HCT116 (cell line): ENCODE data around the gene ACP6. TPM values are rescaled to one million over a fixed set of nuclear protein-coding genes. Genes with fewer than 3 reads are reported as not detected.

ENCODE experiments used
- ATAC-seq: fragments of 200-7000 bp; cut with Tn5 transposase; 2 replicates; pipeline ENCODE4 v1.9.1; 2020; ENCODE audit warnings: mild to moderate bottlenecking, moderate library complexity
- BruUV-seq: library from RNA; stranded (reverse); fragments of 400-500 nt; replicated peaks from 2 replicates; lab custom pipeline; 2021; lab: Mats Ljungman, UMichigan
- CTCF ChIA-PET: fragments of 300-600 bp; sonication (Branson Sonifier 250); formaldehyde crosslinking; loops from one replicate; lab custom pipeline; 2021; ENCODE audit warnings: antibody characterized with exemption; lab: Charles Lee
- POLR2A ChIA-PET: fragments of 300-600, 350-600 bp; sonication (Branson Sonifier 250); formaldehyde crosslinking; loops from one replicate; lab custom pipeline; 2021; ENCODE audit warnings: antibody characterized with exemption; lab: Charles Lee
- RAD21 ChIA-PET, 2 experiments: fragments of 300-600 bp; sonication (Branson Sonifier 250); formaldehyde crosslinking; loops; one replicate each; lab custom pipeline; 2023; ENCODE audit warnings: low total read pairs in 2 of 2; ENCODE audit not compliant: uncharacterized antibody in 2 of 2, unreplicated experiment in 2 of 2, low non-redundant PET in 1 of 2; lab: Charles Lee
- DNase-seq: peaks from one replicate; pipeline ENCODE4 v3.0.0-alpha.2; 2010; ENCODE audit warnings: low read depth, low spot score
- H2AFZ ChIP-seq: fragments of 200-600 bp; shearing (Covaris generic), sonication (generic); 2 replicates; pipeline ENCODE4 v1.6.1; 2017; ENCODE audit warnings: low read depth, mixed run types, mixed read lengths, antibody characterized with exemption, low read length; ENCODE audit not compliant: poor library complexity, severe bottlenecking
- H3K27ac ChIP-seq: 2 replicates; pipeline ENCODE4 v1.5.1; 2012; ENCODE audit warnings: low read depth, low read length
- H3K27me3 ChIP-seq: fragments of 200-600 bp; sonication (generic); 2 replicates; pipeline ENCODE4 v1.6.1; 2016; ENCODE audit warnings: mixed run types, low read length, mixed read lengths; ENCODE audit not compliant: insufficient read depth
- H3K36me3 ChIP-seq, 2 experiments: fragments of 200-500 bp in 1 of 2; fragments of 200-600 bp in 1 of 2; sonication (Bioruptor generic) in 1 of 2; sonication (generic) in 1 of 2; 2 replicates each; pipeline versions ENCODE4 v1.5.1 to v1.6.1; 2014 to 2016; ENCODE audit warnings: low read length in 2 of 2, inconsistent platforms in 1 of 2, mixed read lengths in 1 of 2, mixed run types in 1 of 2; ENCODE audit not compliant: insufficient read depth in 2 of 2, control insufficient read depth in 1 of 2
- H3K4me1 ChIP-seq, 2 experiments: fragments of 200-600 bp in 1 of 2; sonication (generic) in 1 of 2; 2 replicates each; pipeline versions ENCODE4 v1.5.1 to v1.6.1; 2012 to 2017; ENCODE audit warnings: low read length in 2 of 2, inconsistent platforms in 1 of 2, mild to moderate bottlenecking in 1 of 2, mixed read lengths in 1 of 2, mixed run types in 1 of 2, moderate library complexity in 1 of 2; ENCODE audit not compliant: insufficient read depth in 2 of 2, control insufficient read depth in 1 of 2
- H3K4me2 ChIP-seq: fragments of 200-600 bp; sonication (generic); 2 replicates; pipeline ENCODE4 v1.6.1; 2017; ENCODE audit warnings: mixed run types, low read length, mixed read lengths
- H3K4me3 ChIP-seq, 2 experiments: fragments of 200-600 bp in 1 of 2; sonication (generic) in 1 of 2; replicated peaks in 1 of 2; 2 replicates each; pipeline ENCODE4 v1.5.1; 2011 to 2016; ENCODE audit warnings: low read length in 2 of 2, control low read depth in 1 of 2, low read depth in 1 of 2, mild to moderate bottlenecking in 1 of 2, mixed read lengths in 1 of 2, mixed run types in 1 of 2
- H3K79me2 ChIP-seq: fragments of 200-600 bp; sonication (generic); 2 replicates; pipeline ENCODE4 v1.6.1; 2017; ENCODE audit warnings: mild to moderate bottlenecking, mixed run types, low read length, moderate library complexity, mixed read lengths; ENCODE audit not compliant: insufficient read depth
- H3K9ac ChIP-seq: fragments of 200-600 bp; sonication (generic); 2 replicates; pipeline ENCODE4 v1.6.1; 2016; ENCODE audit warnings: low read length, mixed read lengths
- H3K9me2 ChIP-seq: fragments of 200-600 bp; sonication (generic), shearing (Covaris generic); 2 replicates; pipeline ENCODE4 v1.6.1; 2017; ENCODE audit warnings: mixed run types, mild to moderate bottlenecking, moderate library complexity; ENCODE audit not compliant: insufficient read depth
- H3K9me3 ChIP-seq, 2 experiments: fragments of 200-500 bp in 1 of 2; fragments of 200-600 bp in 1 of 2; sonication (Bioruptor generic) in 1 of 2; sonication (generic) in 1 of 2; 2 replicates each; pipeline ENCODE4 v1.6.1; 2014 to 2017; ENCODE audit warnings: low read length in 2 of 2, mixed read lengths in 2 of 2, inconsistent platforms in 1 of 2, low read depth in 1 of 2, mild to moderate bottlenecking in 1 of 2, mixed run types in 1 of 2, moderate library complexity in 1 of 2; ENCODE audit not compliant: control insufficient read depth in 1 of 2, insufficient read depth in 1 of 2
- H4K20me1 ChIP-seq: fragments of 200-600 bp; sonication (generic), shearing (Covaris generic); 2 replicates; pipeline ENCODE4 v1.6.1; 2017; ENCODE audit warnings: mixed run types, mild to moderate bottlenecking, moderate library complexity; ENCODE audit not compliant: insufficient read depth
- CEBPB ChIP-seq: IDR thresholded peaks from 2 replicates; pipeline ENCODE4 v1.6.1; 2012; ENCODE audit warnings: low read depth
- EGR1 ChIP-seq: IDR thresholded peaks from 2 replicates; pipeline ENCODE4 v1.6.1; 2012; ENCODE audit warnings: low read depth
- ELF1 ChIP-seq: IDR thresholded peaks from 2 replicates; pipeline ENCODE4 v1.6.1; 2012; ENCODE audit warnings: low read depth, borderline replicate concordance
- EZH2 ChIP-seq: fragments of 200-600 bp; sonication (generic); IDR thresholded peaks from 2 replicates; pipeline ENCODE4 v1.6.1; 2017; ENCODE audit warnings: antibody characterized with exemption, mixed run types
- EZH2phosphoT487 ChIP-seq: fragments of 200-600 bp; IDR thresholded peaks from 2 replicates; pipeline ENCODE4 v1.6.1; 2018; ENCODE audit warnings: antibody characterized with exemption, borderline replicate concordance
- JUND ChIP-seq: IDR thresholded peaks from 2 replicates; pipeline ENCODE4 v1.6.1; 2012
- POLR2A ChIP-seq: IDR thresholded peaks from 2 replicates; pipeline ENCODE4 v1.7.0; 2011; ENCODE audit warnings: borderline replicate concordance; ENCODE audit not compliant: insufficient read depth, insufficient read length; ENCODE audit errors: extremely low read depth
- POLR2AphosphoS5 ChIP-seq: IDR thresholded peaks from 2 replicates; pipeline ENCODE4 v1.6.1; 2011; ENCODE audit warnings: mild to moderate bottlenecking, low read depth, low read length, moderate library complexity
- RAD21 ChIP-seq: IDR thresholded peaks from 2 replicates; pipeline ENCODE4 v1.6.1; 2012; ENCODE audit warnings: low read depth, mild to moderate bottlenecking
- SP1 ChIP-seq: IDR thresholded peaks from 2 replicates; pipeline ENCODE4 v1.6.1; 2012; ENCODE audit warnings: low read depth
- TCF7L2 ChIP-seq: IDR thresholded peaks from 2 replicates; pipeline ENCODE4 v1.7.0; 2011; ENCODE audit warnings: borderline replicate concordance, inconsistent platforms; ENCODE audit not compliant: insufficient read depth, insufficient read length; ENCODE audit errors: extremely low read depth
- YY1 ChIP-seq: IDR thresholded peaks from 2 replicates; pipeline ENCODE4 v1.6.1; 2011; ENCODE audit warnings: low read length, low read depth, moderate library complexity, mild to moderate bottlenecking; ENCODE audit not compliant: insufficient replicate concordance; ENCODE audit errors: extremely low read depth
- ZNF274 ChIP-seq: fragments of 200-500 bp; sonication (Bioruptor generic); IDR thresholded peaks from 2 replicates; pipeline ENCODE4 v1.6.1; 2014; ENCODE audit warnings: mild to moderate bottlenecking, low read depth, low read length, inconsistent platforms
- intact Hi-C: fragments of 100-400 bp; cut with micrococcal nuclease; formaldehyde crosslinking; loops from 2 replicates; pipeline ENCODE4 v1.10.0; 2022
- total RNA-seq: library from RNA; stranded (reverse); gene quantifications from one replicate; pipeline ENCODE4 v1.2.1, GENCODE V29; 2021; ENCODE audit not compliant: unreplicated experiment
- TF ChIP-seq, protein P1 (sequence below): IDR thresholded peaks from 2 replicates; pipeline ENCODE4 v1.6.1; 2012; ENCODE audit warnings: low read depth

Gene ACP6
- total RNA-seq, 1 experiment from 2014 or later, result 26.4 TPM

DNA sequence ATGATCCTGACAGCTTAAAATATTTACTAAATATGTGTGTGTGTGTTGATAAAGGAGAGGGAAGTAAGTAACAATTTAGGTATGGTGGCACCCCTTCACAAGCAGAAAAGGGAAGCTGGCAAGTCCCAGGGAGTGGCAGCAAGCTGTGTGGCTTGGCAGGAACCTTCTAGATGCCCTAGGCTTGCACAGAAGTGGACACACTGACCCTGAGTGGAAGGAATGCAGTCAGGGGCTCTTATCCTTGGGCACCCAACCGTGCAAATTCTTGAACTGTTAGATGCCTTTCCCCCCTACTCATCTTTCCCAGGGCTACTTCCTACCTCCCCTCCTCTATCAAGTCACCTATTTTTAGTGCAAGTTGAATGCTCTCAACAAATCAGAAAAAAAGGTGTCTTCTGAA is 18.9 kb downstream of the ACP6 start (continued):
- TF ChIP-seq CEBPB, result no peak

DNA sequence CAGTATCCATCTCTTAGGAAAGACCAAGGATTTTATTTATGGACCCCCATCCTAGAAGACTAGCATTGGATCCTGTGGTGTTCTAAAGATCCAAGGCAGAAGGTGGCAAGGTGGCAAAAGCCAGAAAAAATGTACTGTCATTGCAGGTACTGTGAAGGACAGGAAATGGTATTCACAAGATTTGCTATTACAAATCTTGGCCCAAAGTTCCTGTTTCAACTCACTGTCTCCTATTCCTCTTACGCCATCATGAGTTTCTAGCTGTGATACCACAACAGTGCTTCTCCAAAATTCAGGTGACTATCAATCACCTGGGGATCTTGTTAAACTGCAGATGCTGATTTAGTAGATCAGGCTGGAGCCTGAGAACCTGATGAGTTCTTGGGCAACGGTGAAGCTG is 21.4 kb downstream of the ACP6 start:
- no peak overlapping the region for H2AFZ ChIP-seq
- no TSS peak for BruUV-seq
- no peaks in the 10 kb centered on the region for H3K4me1 ChIP-seq
- no peaks in the 10 kb centered on the region for H3K9me2 ChIP-seq
- no peak overlapping the region for H3K9ac ChIP-seq
- intact Hi-C loops, result no loop called here
- H4K20me1 ChIP-seq, result no peaks in the 10 kb centered on the region
- no peak for DNase-seq
- CTCF ChIA-PET, result no interaction called here
- peaks cover 6 to 11% of the 10 kb centered on the region in 2 experiments; a peak in 3 of 4 replicates for H3K36me3 ChIP-seq
- POLR2A ChIA-PET, result no interaction called here
- no peak overlapping the region for H3K4me3 ChIP-seq
- no peaks in the 10 kb centered on the region for H3K79me2 ChIP-seq
- no peak overlapping the region for H3K4me2 ChIP-seq
- TF ChIP-seq RAD21 (no peak), ELF1 (no peak), EZH2phosphoT487 (no peak)
- ATAC-seq, result no peak
- H3K9me3 ChIP-seq, result no peaks in the 10 kb centered on the region
- RAD21 ChIA-PET, result no interaction called here
- no peak overlapping the region for H3K27ac ChIP-seq
- no peaks in the 10 kb centered on the region for H3K27me3 ChIP-seq

DNA sequence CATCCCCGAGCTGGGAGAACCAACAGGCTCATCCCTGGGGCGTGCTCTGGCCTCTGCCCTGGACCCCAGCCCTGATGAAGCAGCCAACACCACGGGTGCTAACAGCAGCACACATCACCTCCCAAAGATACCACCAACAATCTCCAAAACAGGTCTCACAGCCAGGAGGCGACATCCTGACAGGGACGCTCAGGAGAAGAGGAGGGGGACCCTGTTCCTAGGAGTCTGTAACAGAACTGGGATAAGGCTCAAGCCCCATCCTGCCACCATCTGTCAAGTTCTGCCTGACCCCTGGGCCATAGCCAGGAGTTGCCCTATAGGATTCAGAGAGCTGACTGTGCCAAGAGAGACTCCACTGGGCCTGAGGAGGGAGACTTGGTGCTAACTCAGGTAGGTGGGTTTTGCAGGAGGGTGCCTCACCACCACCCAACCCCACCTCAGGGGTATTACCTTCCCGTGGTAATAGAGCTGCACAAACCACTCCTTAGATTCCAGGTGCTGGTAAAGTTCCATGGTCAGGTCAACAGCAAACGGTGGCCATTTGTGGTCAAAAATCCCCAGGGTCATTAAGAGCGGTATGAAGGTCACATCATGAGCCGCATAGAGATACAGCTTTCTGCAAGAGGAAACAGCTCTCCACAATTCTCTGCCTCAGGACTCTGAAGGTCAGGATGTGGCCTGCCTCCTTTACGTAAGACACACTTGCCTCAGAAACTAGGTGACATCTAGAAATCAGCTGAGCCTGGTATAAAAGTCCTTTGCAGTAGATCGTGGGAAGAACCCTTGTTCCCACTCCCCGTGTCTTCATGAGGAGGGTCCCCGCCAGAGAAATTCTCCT is 22.3 kb downstream of the ACP6 start:
- Histone ChIP-seq H3K4me2 (no peak overlapping the region), H4K20me1 (no peaks in the 10 kb centered on the region), H3K9me3 (no peaks in the 10 kb centered on the region), H3K4me3 (no peak overlapping the region), H3K36me3 (peaks cover 6 to 8% of the 10 kb centered on the region in 2 experiments; a peak in 3 of 4 replicates), H3K9ac (no peak overlapping the region), H3K27me3 (no peaks in the 10 kb centered on the region), H3K27ac (no peak overlapping the region), H3K79me2 (no peaks in the 10 kb centered on the region), H3K4me1 (no peaks in the 10 kb centered on the region), H3K9me2 (no peaks in the 10 kb centered on the region), H2AFZ (no peak overlapping the region)
- ATAC-seq, result no peak
- intact Hi-C loops, result no loop called here
- DNase-seq, result no peak
- BruUV-seq, result no TSS peak
- RAD21 ChIA-PET, result no interaction called here
- CTCF ChIA-PET, result no interaction called here
- POLR2A ChIA-PET, result no interaction called here
- TF ChIP-seq JUND, result no peak
- no peak for TF ChIP-seq EZH2
- TF ChIP-seq YY1, result no peak
- TF ChIP-seq POLR2AphosphoS5, result no peak
- TF ChIP-seq TCF7L2, result no peak
- TF ChIP-seq POLR2A, result no peak
- TF ChIP-seq EZH2phosphoT487, result no peak
- no peak for TF ChIP-seq ZNF274
- TF ChIP-seq SP1, result no peak
- TF ChIP-seq, protein P1, sequence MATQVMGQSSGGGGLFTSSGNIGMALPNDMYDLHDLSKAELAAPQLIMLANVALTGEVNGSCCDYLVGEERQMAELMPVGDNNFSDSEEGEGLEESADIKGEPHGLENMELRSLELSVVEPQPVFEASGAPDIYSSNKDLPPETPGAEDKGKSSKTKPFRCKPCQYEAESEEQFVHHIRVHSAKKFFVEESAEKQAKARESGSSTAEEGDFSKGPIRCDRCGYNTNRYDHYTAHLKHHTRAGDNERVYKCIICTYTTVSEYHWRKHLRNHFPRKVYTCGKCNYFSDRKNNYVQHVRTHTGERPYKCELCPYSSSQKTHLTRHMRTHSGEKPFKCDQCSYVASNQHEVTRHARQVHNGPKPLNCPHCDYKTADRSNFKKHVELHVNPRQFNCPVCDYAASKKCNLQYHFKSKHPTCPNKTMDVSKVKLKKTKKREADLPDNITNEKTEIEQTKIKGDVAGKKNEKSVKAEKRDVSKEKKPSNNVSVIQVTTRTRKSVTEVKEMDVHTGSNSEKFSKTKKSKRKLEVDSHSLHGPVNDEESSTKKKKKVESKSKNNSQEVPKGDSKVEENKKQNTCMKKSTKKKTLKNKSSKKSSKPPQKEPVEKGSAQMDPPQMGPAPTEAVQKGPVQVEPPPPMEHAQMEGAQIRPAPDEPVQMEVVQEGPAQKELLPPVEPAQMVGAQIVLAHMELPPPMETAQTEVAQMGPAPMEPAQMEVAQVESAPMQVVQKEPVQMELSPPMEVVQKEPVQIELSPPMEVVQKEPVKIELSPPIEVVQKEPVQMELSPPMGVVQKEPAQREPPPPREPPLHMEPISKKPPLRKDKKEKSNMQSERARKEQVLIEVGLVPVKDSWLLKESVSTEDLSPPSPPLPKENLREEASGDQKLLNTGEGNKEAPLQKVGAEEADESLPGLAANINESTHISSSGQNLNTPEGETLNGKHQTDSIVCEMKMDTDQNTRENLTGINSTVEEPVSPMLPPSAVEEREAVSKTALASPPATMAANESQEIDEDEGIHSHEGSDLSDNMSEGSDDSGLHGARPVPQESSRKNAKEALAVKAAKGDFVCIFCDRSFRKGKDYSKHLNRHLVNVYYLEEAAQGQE, result no peak
- no peak for TF ChIP-seq EGR1
